Measurements from ENCODE around the gene PGAP1.

PGAP1 gene

DNA sequence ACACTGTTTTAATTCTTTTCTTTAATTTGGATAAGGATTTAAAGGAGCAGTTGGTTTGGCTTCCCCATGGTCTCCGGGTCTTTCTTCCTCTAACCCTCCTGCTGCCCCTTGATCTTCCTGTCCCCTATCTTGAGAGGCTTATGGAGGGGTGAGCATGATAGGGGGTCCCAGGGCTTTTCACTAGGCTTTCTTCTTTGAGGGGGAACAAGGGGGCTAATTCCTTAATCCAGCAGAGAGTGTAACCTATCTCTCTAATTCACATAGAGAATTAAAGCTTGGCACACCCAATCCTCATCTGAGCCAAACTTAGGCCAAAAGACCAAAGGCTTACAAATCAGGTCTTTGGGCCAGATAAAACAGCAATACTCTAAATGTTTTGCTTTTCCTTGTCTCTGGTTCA lies 95.8 kb downstream of the PGAP1 start:
- H3K4me3 ChIP-seq (ENCODE audit: low read length, poor library complexity, severe bottlenecking): no peak overlapping the region
- H3K9me2 ChIP-seq (replicated peaks; ENCODE audit: low read depth, low read length): no peaks in the 10 kb centered on the region
- peaks cover 4% of the 10 kb centered on the region; the same call in 1 of the 2 replicates for H3F3A ChIP-seq (ENCODE audit: low read depth)
- no peaks in the 10 kb centered on the region for H3K79me2 ChIP-seq (ENCODE audit: insufficient read depth, low read length)
- H3K36me3 ChIP-seq (ENCODE audit: insufficient read depth, low read length): no peaks in the 10 kb centered on the region
- H3K9me3 ChIP-seq (ENCODE audit: insufficient read depth, low read depth, low read length): no peaks in the 10 kb centered on the region
- no peak overlapping the region for H2AFZ ChIP-seq (ENCODE audit: low read length)
- no peak overlapping the region for H3K9ac ChIP-seq (ENCODE audit: low read depth, low read length, poor library complexity, severe bottlenecking)
- no peaks in the 10 kb centered on the region for H3K27me3 ChIP-seq (ENCODE audit: insufficient read depth, low read length, poor library complexity, severe bottlenecking)
- peaks cover 7% of the 10 kb centered on the region for H3K4me1 ChIP-seq (ENCODE audit: insufficient read depth, low read length, poor library complexity, severe bottlenecking)
- no peak overlapping the region for H3K4me2 ChIP-seq (ENCODE audit: low read depth, low read length, poor library complexity, severe bottlenecking)
- H4K20me1 ChIP-seq (ENCODE audit: insufficient read depth, low read length, poor library complexity, severe bottlenecking): no peaks in the 10 kb centered on the region
- TF ChIP-seq CTCF (conservative IDR thresholded peaks at IDR 0.05; ENCODE audit: low read length): no peak
- no peak for TF ChIP-seq EZH2phosphoT487 (IDR thresholded peaks at IDR 0.05; ENCODE audit: borderline replicate concordance)

DNA sequence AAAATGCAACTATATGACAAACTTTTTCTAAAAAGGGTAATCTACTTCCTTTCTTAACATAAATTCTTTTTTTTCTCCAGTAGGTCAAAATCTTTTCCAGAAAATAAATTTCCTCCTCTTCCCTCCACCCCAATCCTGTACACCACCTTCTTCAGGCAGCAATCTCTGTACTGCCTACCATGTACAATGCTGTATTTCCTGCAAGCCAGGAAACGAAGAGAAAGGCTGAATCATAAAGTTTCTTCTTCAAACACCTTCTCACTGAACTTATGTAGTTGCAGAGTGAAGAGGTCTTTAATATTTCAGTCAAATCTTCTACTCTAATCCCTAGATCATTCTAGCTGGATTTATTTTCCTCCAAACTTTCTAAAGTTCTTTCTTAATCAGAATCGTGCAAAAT lies 99.2 kb downstream of the PGAP1 start:
- H3K9ac ChIP-seq (ENCODE audit: low read depth, low read length, poor library complexity, severe bottlenecking): no peak overlapping the region
- H3K36me3 ChIP-seq (ENCODE audit: insufficient read depth, low read length): no peaks in the 10 kb centered on the region
- H4K20me1 ChIP-seq (ENCODE audit: insufficient read depth, low read length, poor library complexity, severe bottlenecking): no peaks in the 10 kb centered on the region
- peak overlapping the region; percentile 13 for H3K4me2 ChIP-seq (ENCODE audit: low read depth, low read length, poor library complexity, severe bottlenecking)
- no peaks in the 10 kb centered on the region for H3K9me2 ChIP-seq (replicated peaks; ENCODE audit: low read depth, low read length)
- no peaks in the 10 kb centered on the region for H3K27me3 ChIP-seq (ENCODE audit: insufficient read depth, low read length, poor library complexity, severe bottlenecking)
- H2AFZ ChIP-seq (ENCODE audit: low read length): no peak overlapping the region
- H3K79me2 ChIP-seq (ENCODE audit: insufficient read depth, low read length): no peaks in the 10 kb centered on the region
- no peaks in the 10 kb centered on the region for H3K9me3 ChIP-seq (ENCODE audit: insufficient read depth, low read depth, low read length)
- H3K4me3 ChIP-seq (ENCODE audit: low read length, poor library complexity, severe bottlenecking): no peak overlapping the region
- H3K4me1 ChIP-seq (ENCODE audit: insufficient read depth, low read length, poor library complexity, severe bottlenecking): peaks cover 7% of the 10 kb centered on the region
- TF ChIP-seq CTCF (conservative IDR thresholded peaks at IDR 0.05; ENCODE audit: low read length): no peak
- TF ChIP-seq EZH2phosphoT487 (IDR thresholded peaks at IDR 0.05; ENCODE audit: borderline replicate concordance): no peak
- peaks cover 4% of the 10 kb centered on the region; the same call in 1 of the 2 replicates for H3F3A ChIP-seq (ENCODE audit: low read depth)

DNA sequence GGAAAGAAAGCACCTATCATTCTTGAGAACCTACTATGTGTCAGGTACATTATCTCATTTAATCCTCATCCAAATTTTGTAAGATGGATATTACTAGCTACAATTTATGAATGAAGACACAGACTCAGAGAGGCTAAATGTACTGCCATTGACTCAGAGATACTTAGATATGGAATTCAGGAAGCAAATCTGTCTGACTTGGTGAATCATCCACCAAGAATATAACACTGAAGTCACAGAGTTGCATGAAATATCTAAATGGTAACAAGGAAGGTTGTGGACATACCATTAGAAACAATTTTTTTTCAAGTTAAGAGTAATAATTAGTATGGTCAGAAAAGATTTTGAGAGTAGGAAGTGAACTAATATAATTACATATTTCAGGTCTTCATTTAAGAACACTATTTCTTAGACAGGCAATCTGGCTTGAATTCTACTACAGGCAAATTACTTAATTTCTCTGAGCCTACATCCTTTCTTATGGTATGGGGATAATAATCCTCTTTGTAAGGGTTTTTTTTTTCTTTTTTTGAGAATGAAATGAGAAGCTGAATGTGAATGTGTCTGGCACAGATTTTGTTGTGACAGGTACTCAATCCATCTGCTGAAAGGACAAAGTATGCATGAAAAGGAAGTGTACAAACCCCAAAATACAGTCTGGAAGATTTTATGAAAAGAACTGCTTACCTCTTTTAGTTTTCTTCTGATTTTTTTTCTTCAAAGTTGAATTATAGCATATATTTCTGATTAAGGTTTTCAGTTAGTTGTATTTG lies 102.6 kb downstream of the PGAP1 start:
- no peaks in the 10 kb centered on the region for H4K20me1 ChIP-seq (ENCODE audit: insufficient read depth, low read length, poor library complexity, severe bottlenecking)
- no peaks in the 10 kb centered on the region for H3K79me2 ChIP-seq (ENCODE audit: insufficient read depth, low read length)
- no peak overlapping the region for H2AFZ ChIP-seq (ENCODE audit: low read length)
- H3K9ac ChIP-seq (ENCODE audit: low read depth, low read length, poor library complexity, severe bottlenecking): no peak overlapping the region
- TF ChIP-seq EZH2phosphoT487 (IDR thresholded peaks at IDR 0.05; ENCODE audit: borderline replicate concordance) (no peak), CTCF (conservative IDR thresholded peaks at IDR 0.05; ENCODE audit: low read length) (no peak)
- no peaks in the 10 kb centered on the region for H3K9me2 ChIP-seq (replicated peaks; ENCODE audit: low read depth, low read length)
- H3K4me3 ChIP-seq (ENCODE audit: low read length, poor library complexity, severe bottlenecking): no peak overlapping the region
- peaks cover 7% of the 10 kb centered on the region for H3K4me1 ChIP-seq (ENCODE audit: insufficient read depth, low read length, poor library complexity, severe bottlenecking)
- H3K4me2 ChIP-seq (ENCODE audit: low read depth, low read length, poor library complexity, severe bottlenecking): no peak overlapping the region
- peaks cover 3% of the 10 kb centered on the region; the same call in 1 of the 2 replicates for H3K9me3 ChIP-seq (ENCODE audit: insufficient read depth, low read depth, low read length)
- H3K36me3 ChIP-seq (ENCODE audit: insufficient read depth, low read length): no peaks in the 10 kb centered on the region
- peaks cover 4% of the 10 kb centered on the region; the same call in 1 of the 2 replicates for H3F3A ChIP-seq (ENCODE audit: low read depth)
- H3K27me3 ChIP-seq (ENCODE audit: insufficient read depth, low read length, poor library complexity, severe bottlenecking): no peaks in the 10 kb centered on the region

Measured in Loucy (cell line).